Spleen (tissue), 11 donors: ENCODE measurements around the gene BLNK. TPM values are rescaled to one million over a fixed set of nuclear protein-coding genes. Genes with fewer than 3 reads are reported as not detected.

Experiments
- DNase-seq: peaks from one replicate; pipeline ENCODE4 v3.0.0-alpha.2; 2020
- H3K27ac ChIP-seq, 8 donors: fragments of 200-600 bp; sonication (generic) in 7 of 8; 1 replicate in 4 of 8; 2 replicates in 4 of 8; pipeline versions ENCODE4 v1.5.0 to v1.8.0; 2016 to 2021; ENCODE audit warnings: inconsistent platforms in 4 of 8, mild to moderate bottlenecking in 4 of 8, moderate library complexity in 1 of 8
- H3K27me3 ChIP-seq, 7 donors: fragments of 200-600 bp; sonication (generic) in 6 of 7; replicated peaks in 1 of 7; 1 replicate in 4 of 7; 2 replicates in 3 of 7; pipeline versions ENCODE4 v1.5.0 to v1.8.0; 2016 to 2021; ENCODE audit warnings: inconsistent platforms in 3 of 7, mild to moderate bottlenecking in 1 of 7
- H3K36me3 ChIP-seq, 6 donors: fragments of 200-600 bp; sonication (generic) in 5 of 6; 1 replicate in 4 of 6; 2 replicates in 2 of 6; pipeline versions ENCODE4 v1.5.0 to v1.8.0; 2016 to 2021; ENCODE audit warnings: inconsistent platforms in 2 of 6
- H3K4me1 ChIP-seq, 6 donors: fragments of 200-600 bp; sonication (generic) in 5 of 6; 1 replicate in 3 of 6; 2 replicates in 3 of 6; pipeline versions ENCODE4 v1.5.0 to v1.8.0; 2016 to 2021; ENCODE audit warnings: inconsistent platforms in 3 of 6
- H3K4me3 ChIP-seq, 8 donors: fragments of 200-600 bp; sonication (generic) in 7 of 8; 1 replicate in 4 of 8; 2 replicates in 4 of 8; pipeline versions ENCODE4 v1.5.0 to v1.8.0; 2016 to 2021; ENCODE audit warnings: inconsistent platforms in 4 of 8, mild to moderate bottlenecking in 4 of 8, moderate library complexity in 2 of 8
- H3K9me3 ChIP-seq, 8 donors: fragments of 200-600 bp; sonication (generic) in 7 of 8; 1 replicate in 4 of 8; 2 replicates in 4 of 8; pipeline versions ENCODE4 v1.5.0 to v1.8.0; 2016 to 2021; ENCODE audit warnings: inconsistent platforms in 4 of 8
- CTCF ChIP-seq, 11 experiments: fragments of 200-600 bp in 7 of 11; fragments of 450-650 bp in 4 of 11; sonication (generic) in 4 of 11; IDR thresholded peaks in 8 of 11; conservative IDR thresholded peaks in 3 of 11; 1 replicate in 7 of 11; 2 replicates in 4 of 11; pipeline versions ENCODE4 v1.4.0 to v1.8.0; 2016 to 2021; ENCODE audit warnings: antibody characterized with exemption in 11 of 11, inconsistent platforms in 4 of 11, mild to moderate bottlenecking in 1 of 11
- POLR2A ChIP-seq, 3 donors: fragments of 450-650 bp; IDR thresholded peaks; one replicate each; pipeline ENCODE4 v1.5.1; 2017; ENCODE audit warnings: antibody characterized with exemption in 3 of 3, mild to moderate bottlenecking in 1 of 3
- POLR2AphosphoS5 ChIP-seq, 3 donors: sonication (generic); formaldehyde crosslinking; IDR thresholded peaks; one replicate each; pipeline ENCODE4 v1.5.1; 2017; ENCODE audit warnings: antibody characterized with exemption in 3 of 3
- WGBS, 5 donors: extraction: QIAGEN DNeasy Blood & Tissue Kit in 3 of 5; methylation state at CpG; one replicate each; pipeline versions ENCODE4 v1.1.5 to v1.1.7; 2013 to 2018; 5-methylcytosine and 5-hydroxymethylcytosine counted together
- intact Hi-C: fragments of 100-400 bp; cut with DNase I; formaldehyde crosslinking; loops from one replicate; pipeline ENCODE4 v1.15.0; 2023; ENCODE audit warnings: low total_unique reads
- polyA plus RNA-seq, 3 donors: library from polyadenylated mRNA; stranded (reverse); fragments of 200-250 nt; gene quantifications; one replicate each; pipeline ENCODE4 v1.2.1, GENCODE V29; 2013
- total RNA-seq, 7 donors: library from RNA; depleted of rRNA in 3 of 7; stranded (reverse); fragments of >200 nt in 3 of 7; fragmentation: NEBNext Ultra II Directional in 4 of 7; extraction: Animal tissue kit (Norgen Biotek cat#: 25700) in 4 of 7; gene quantifications; one replicate each; pipeline versions ENCODE4 v1.1.0 to v1.2.1, GENCODE V29; 2016 to 2021
- donor health status: healthy with polysubstance abuse.
- donor health status: DM: no; HTN: no; CAD: no; lungs with moderate emphysema.
- donor health status: DM: no; HTN: no; CAD: no.
- donor health status: Bipolar disorder and iron deficiency.
- donor health status: healthy.
- donor health status: DM: no; HTN: no; CAD: no.
- donor health status: DM: yes; HTN: yes; CAD: no.

BLNK gene
- total and polyA plus RNA-seq, 10 donors: 63.7 to 128 (median 91.0) TPM

DNA sequence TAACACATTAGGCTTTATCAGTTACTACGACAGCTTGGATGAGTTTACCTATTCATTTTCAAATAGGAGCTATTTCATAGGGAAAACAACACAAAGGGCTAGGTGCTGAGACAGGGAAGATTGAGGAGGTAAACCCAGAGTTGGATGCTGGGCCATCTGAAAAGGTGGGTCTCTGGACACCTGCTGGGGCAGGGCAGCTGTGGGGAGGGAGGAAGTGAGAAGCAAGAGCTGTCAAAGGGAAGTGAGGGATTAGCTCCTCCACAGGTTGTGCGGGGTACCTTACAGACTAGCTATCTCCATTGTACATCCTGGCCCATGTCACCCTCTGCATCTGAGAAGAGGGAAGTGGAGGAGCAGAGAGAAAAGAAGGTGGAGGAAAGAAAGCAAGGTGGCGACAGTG, 48.9 kb downstream of the BLNK start:
- DNase-seq: no peak
- H3K4me3 ChIP-seq: no peak overlapping the region
- H3K4me1 ChIP-seq: no peaks in the 10 kb centered on the region
- TF ChIP-seq CTCF (IDR thresholded peaks at IDR 0.05 in 8 of 11, conservative IDR thresholded peaks at IDR 0.05 in 3 of 11): no peak
- TF ChIP-seq POLR2AphosphoS5 (IDR thresholded peaks at IDR 0.05): no peak
- no peak for TF ChIP-seq POLR2A (IDR thresholded peaks at IDR 0.05)
- no peaks in the 10 kb centered on the region for H3K27me3 ChIP-seq
- no peaks in the 10 kb centered on the region for H3K9me3 ChIP-seq
- intact Hi-C loops: no loop called here
- 50 to 69% (median 65%) methylated on average over 3 of the region's 3 CpGs for WGBS, 5 donors
- peaks cover 2 to 99% (median 76%) of the 10 kb centered on the region in 6 donors for H3K36me3 ChIP-seq
- no peak overlapping the region for H3K27ac ChIP-seq

- Histone ChIP-seq H3K4me3 (no peak overlapping the region), H3K27me3 (no peaks in the 10 kb centered on the region), H3K4me1 (no peaks in the 10 kb centered on the region), H3K27ac (no peak overlapping the region), H3K9me3 (no peaks in the 10 kb centered on the region), H3K36me3 (peaks cover 2 to 98% (median 69%) of the 10 kb centered on the region in 6 donors)
- intact Hi-C loops: no loop called here
- WGBS, 5 donors: 65 to 84% (median 69%) methylated on average over 5 of the region's 5 CpGs
- no peak for DNase-seq
- TF ChIP-seq POLR2AphosphoS5 (IDR thresholded peaks at IDR 0.05) (no peak), POLR2A (IDR thresholded peaks at IDR 0.05) (no peak), CTCF (IDR thresholded peaks at IDR 0.05 in 8 of 11, conservative IDR thresholded peaks at IDR 0.05 in 3 of 11) (no peak)
These were observed 52.5 kb downstream of the BLNK start for GRCh38 chr10:96218826-96219225.

- Histone ChIP-seq H3K4me3 (no peak overlapping the region), H3K36me3 (peaks cover 0 to 98% (median 60%) of the 10 kb centered on the region in 6 donors), H3K27me3 (no peaks in the 10 kb centered on the region), H3K4me1 (no peaks in the 10 kb centered on the region), H3K9me3 (no peaks in the 10 kb centered on the region), H3K27ac (no peak overlapping the region)
- no peak for TF ChIP-seq POLR2A (IDR thresholded peaks at IDR 0.05)
- no peak for TF ChIP-seq CTCF (IDR thresholded peaks at IDR 0.05 in 8 of 11, conservative IDR thresholded peaks at IDR 0.05 in 3 of 11)
- TF ChIP-seq POLR2AphosphoS5 (IDR thresholded peaks at IDR 0.05): no peak
- intact Hi-C loops: no loop called here
- no peak for DNase-seq
- WGBS, 5 donors: 83 to 92% (median 85%) methylated on average over 4 of the region's 4 CpGs
These were observed 53.7 kb downstream of the BLNK start for GRCh38 chr10:96217711-96218110.

DNA sequence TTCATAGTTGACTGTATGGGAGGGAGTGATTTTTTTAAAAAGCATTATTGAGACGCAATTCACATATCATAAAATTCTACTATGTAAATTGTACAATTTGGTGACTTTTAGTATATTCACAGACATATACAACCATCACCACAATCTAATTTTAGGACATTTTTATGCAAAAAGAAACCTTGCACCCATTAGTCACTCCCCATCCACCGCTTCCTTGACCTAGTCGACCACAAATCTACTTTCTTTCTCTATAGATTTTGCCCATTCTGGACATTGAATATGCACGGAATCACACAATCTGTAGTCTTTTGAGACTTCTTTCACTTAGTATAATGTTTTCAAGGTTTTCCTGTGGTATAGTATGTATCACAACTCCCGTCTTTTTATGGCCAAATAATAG, 54.6 kb downstream of the BLNK start:
- Histone ChIP-seq H3K4me1 (no peaks in the 10 kb centered on the region), H3K27ac (no peak overlapping the region), H3K4me3 (no peak overlapping the region), H3K27me3 (no peaks in the 10 kb centered on the region), H3K36me3 (peaks cover 0 to 98% (median 53%) of the 10 kb centered on the region in 6 donors), H3K9me3 (no peaks in the 10 kb centered on the region)
- no peak for DNase-seq
- TF ChIP-seq POLR2A (IDR thresholded peaks at IDR 0.05): no peak
- no peak for TF ChIP-seq CTCF (IDR thresholded peaks at IDR 0.05 in 8 of 11, conservative IDR thresholded peaks at IDR 0.05 in 3 of 11)
- TF ChIP-seq POLR2AphosphoS5 (IDR thresholded peaks at IDR 0.05): no peak
- intact Hi-C loops: no loop called here
- 85 to 91% (median 89%) methylated on average over 5 of the region's 5 CpGs for WGBS, 5 donors
